ENCODE data around the gene FES. TPM values are rescaled to one million over a fixed set of nuclear protein-coding genes. Genes with fewer than 3 reads are reported as not detected.

The FES gene
- total and polyA plus RNA-seq, 2 of the 13 experiments (the other 11 are each of a cell fraction or from before 2014, with no cell fraction given): 4.0 to 9.5 TPM

- Histone ChIP-seq H3K27me3 (ENCODE audit: control insufficient read depth in 1 of 2, insufficient read depth in 2 of 2, low read length in 2 of 2) (no peaks in the 10 kb centered on the region), H3K36me3 (replicated peaks in 1 of 2; ENCODE audit: control insufficient read depth in 1 of 2, insufficient read depth in 2 of 2, low read length in 2 of 2) (peaks cover 7 to 43% of the 10 kb centered on the region in 2 experiments; a peak in 4 of 5 replicates), H2AFZ (ENCODE audit: low read length) (no peak overlapping the region), H3K4me1 (ENCODE audit: insufficient read depth, low read length) (peaks cover 28% of the 10 kb centered on the region), H3K9me3 (ENCODE audit: low read length) (no peaks in the 10 kb centered on the region), H3K4me2 (ENCODE audit: low read depth, low read length) (no peak overlapping the region), H3K4me3 (replicated peaks in 1 of 3; ENCODE audit: insufficient read depth in 1 of 3, low read depth in 2 of 3, low read length in 3 of 3) (no peak overlapping the region), H3K9ac (ENCODE audit: insufficient read depth, low read depth, low read length) (no peak overlapping the region), H3K27ac (ENCODE audit: extremely low read length, insufficient read depth, low read length) (no peak overlapping the region), H4K20me1 (ENCODE audit: insufficient read depth, low read length) (peaks cover 18% of the 10 kb centered on the region; the same call in 1 of the 2 replicates), H3K79me2 (ENCODE audit: insufficient read depth, low read length) (peaks cover 2% of the 10 kb centered on the region)
- TF ChIP-seq ZNF713 (CRISPR knock-in tag; IDR thresholded peaks at IDR 0.05) (no peak), PHF5A (CRISPR knock-in tag; IDR thresholded peaks at IDR 0.05; ENCODE audit: low read depth, unreplicated experiment) (no peak), IKZF4 (CRISPR knock-in tag; IDR thresholded peaks at IDR 0.05; ENCODE audit: borderline replicate concordance, low read depth, not compliant biosample characterization) (no peak)
- no TSS peak for BruUV-seq (replicated peaks)
- in situ Hi-C loops (cut with HindIII; ENCODE audit: extremely low pct_ligation_motif_present, low pct_unique_long_range_greater_than_20kb) (no loop called here), intact Hi-C loops (cut with micrococcal nuclease; ENCODE audit: unreplicated experiment) (no loop called here)
- CTCF ChIA-PET (ENCODE audit: low intra/inter-chr PET ratio, low total read pairs): no interaction called here
- FAIRE-seq (no peak), ATAC-seq (no peak), DNase-seq (ENCODE audit: low spot score) (no peak)
- POLR2A ChIA-PET: no interaction called here
- WGBS (ENCODE audit: low lambda C conversion rate): 98% methylated on average over 8 of the region's 15 CpGs
Measured at GRCh38 chr15:90878660-90879059, 5.6 kb upstream of the FES start.

- H3K27me3 ChIP-seq (ENCODE audit: control insufficient read depth in 1 of 2, insufficient read depth in 2 of 2, low read length in 2 of 2): no peaks in the 10 kb centered on the region
- H4K20me1 ChIP-seq (ENCODE audit: insufficient read depth, low read length): peaks cover 12% of the 10 kb centered on the region; the same call in 1 of the 2 replicates
- in situ Hi-C loops (cut with HindIII; ENCODE audit: extremely low pct_ligation_motif_present, low pct_unique_long_range_greater_than_20kb): no loop called here
- DNase-seq (ENCODE audit: low spot score) (no peak), FAIRE-seq (no peak), ATAC-seq (no peak)
- 98% methylated on average over 8 of the region's 35 CpGs for WGBS (ENCODE audit: low lambda C conversion rate)
- TF ChIP-seq ZNF441 (CRISPR knock-in tag; IDR thresholded peaks at IDR 0.05; ENCODE audit: borderline replicate concordance) (no peak), MEF2D (CRISPR knock-in tag; IDR thresholded peaks at IDR 0.05) (no peak), RBFOX2 (IDR thresholded peaks at IDR 0.05; ENCODE audit: low read depth, low read length) (0 out of 2 replicates have a peak, but pooled peaks have one; percentile 20), SAP130 (CRISPR knock-in tag; IDR thresholded peaks at IDR 0.05; ENCODE audit: low read depth) (no peak), ZNF451 (CRISPR knock-in tag; IDR thresholded peaks at IDR 0.05) (no peak)
- H3K9ac ChIP-seq (ENCODE audit: insufficient read depth, low read depth, low read length): no peak overlapping the region
- ChIA-PET POLR2A (no interaction called here), CTCF (ENCODE audit: low intra/inter-chr PET ratio, low total read pairs) (no interaction called here)
- peaks cover 23% of the 10 kb centered on the region for H3K4me1 ChIP-seq (ENCODE audit: insufficient read depth, low read length)
- intact Hi-C loops (cut with micrococcal nuclease; ENCODE audit: unreplicated experiment): no loop called here
- BruUV-seq (replicated peaks): no TSS peak
- no peak overlapping the region for H2AFZ ChIP-seq (ENCODE audit: low read length)
- no peaks in the 10 kb centered on the region for H3K79me2 ChIP-seq (ENCODE audit: insufficient read depth, low read length)
- H3K4me3 ChIP-seq (replicated peaks in 1 of 3; ENCODE audit: insufficient read depth in 1 of 3, low read depth in 2 of 3, low read length in 3 of 3): no peak overlapping the region
- no peak overlapping the region for H3K4me2 ChIP-seq (ENCODE audit: low read depth, low read length)
- H3K36me3 ChIP-seq (replicated peaks in 1 of 2; ENCODE audit: control insufficient read depth in 1 of 2, insufficient read depth in 2 of 2, low read length in 2 of 2): peaks cover 7 to 43% of the 10 kb centered on the region in 2 experiments; a peak in 4 of 5 replicates
- H3K27ac ChIP-seq (ENCODE audit: extremely low read length, insufficient read depth, low read length): no peak overlapping the region
- no peaks in the 10 kb centered on the region for H3K9me3 ChIP-seq (ENCODE audit: low read length)
Measured at GRCh38 chr15:90879730-90880366, 4.5 kb upstream of the FES start.

Data from HepG2 (cell line).